ENCODE data around the gene VDAC2.
"Not testable (repeated sequence)": the region's sequence is repeated elsewhere in the genome, so short reads cannot be mapped to it uniquely, and the experiment has no call there.

Gene VDAC2, protein sequence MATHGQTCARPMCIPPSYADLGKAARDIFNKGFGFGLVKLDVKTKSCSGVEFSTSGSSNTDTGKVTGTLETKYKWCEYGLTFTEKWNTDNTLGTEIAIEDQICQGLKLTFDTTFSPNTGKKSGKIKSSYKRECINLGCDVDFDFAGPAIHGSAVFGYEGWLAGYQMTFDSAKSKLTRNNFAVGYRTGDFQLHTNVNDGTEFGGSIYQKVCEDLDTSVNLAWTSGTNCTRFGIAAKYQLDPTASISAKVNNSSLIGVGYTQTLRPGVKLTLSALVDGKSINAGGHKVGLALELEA

DNA sequence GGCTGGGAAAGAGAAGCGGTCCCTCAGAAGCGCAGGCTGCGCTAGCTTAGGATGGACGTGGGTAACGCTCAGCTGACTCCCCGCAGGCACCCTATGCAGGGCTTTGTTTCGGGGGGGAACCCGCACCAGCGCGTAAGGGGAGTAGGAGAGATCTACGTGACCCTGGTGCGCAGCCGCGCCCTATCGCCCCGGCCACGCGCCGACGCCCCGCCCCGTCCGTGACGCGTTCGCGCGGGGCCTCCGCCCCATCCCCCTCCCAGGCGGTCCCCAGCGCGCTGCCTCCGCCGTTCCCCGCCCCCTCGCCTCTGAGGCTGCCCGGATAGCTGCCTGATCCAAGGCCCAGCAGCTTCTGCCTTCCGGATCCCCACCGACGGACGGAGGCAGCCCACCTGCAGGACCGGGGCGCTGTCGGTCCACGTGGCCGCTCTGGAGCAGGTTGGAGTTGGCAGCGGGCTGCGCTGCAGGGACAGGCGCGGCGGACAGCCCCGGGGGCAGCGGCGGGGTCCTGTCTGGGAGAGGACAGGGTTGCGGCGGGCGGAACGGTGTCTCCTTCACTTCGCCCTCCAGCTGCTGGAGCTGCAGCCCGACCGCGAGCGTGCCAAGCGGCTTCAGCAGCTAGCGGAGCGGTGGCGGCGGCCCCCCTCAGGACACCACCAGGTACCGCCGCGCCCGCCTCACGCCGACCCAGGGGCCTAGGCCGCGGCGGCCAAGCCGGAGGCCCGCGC is at the start of gene VDAC2:
TSS of gene VDAC2 (plus strand) at position 515 of the 725 bp plus-strand sequence. CDS start 363 bp downstream, outside the sequence.
- peak; percentile 95 for DNase-seq

DNA sequence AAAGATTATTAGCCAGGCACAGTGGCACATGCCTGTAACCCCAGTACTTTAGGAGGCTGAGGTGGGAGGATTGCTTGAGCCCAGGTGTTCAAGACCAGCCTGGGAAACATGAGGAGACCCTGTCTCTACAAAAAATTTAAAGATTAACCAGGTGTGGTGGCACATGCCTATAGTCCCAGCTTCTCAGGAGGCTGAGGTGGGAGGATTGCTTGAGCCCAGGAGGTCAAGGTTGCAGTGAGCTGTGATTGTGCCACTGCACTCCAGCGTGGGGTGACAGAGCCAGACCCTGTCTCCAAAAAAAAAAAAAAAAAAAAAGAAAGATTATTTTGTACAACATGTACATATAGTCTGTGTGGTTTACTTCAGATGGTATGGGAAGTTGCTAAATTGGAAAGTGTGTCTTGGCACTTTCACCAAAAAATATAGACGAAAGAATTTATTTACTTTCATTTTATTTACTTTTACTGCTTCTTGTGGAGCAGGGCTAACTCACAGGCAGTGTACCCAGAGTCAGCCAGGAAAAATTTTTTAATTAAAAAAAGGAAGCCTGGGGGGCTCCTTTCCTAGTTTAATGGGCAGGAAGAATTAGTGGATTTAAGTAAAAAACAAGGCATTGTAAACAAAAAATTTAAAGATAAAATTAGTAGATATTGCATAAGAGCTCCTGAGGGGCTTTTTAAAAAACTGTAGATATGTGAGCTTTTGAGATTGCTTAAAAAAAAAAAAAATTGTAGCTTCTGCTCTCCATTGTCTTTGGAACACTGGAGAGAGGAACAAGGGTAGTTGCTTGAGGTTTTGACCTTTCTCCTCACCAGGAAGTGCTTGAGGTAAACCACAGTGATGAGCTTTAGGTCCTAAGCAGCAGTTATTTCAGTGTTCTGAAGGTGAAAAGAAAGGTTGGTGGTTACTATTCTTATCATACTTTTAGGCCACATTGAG is 44.6 kb upstream of the VDAC2 start:
- DNase-seq = peak; percentile 21

DNA sequence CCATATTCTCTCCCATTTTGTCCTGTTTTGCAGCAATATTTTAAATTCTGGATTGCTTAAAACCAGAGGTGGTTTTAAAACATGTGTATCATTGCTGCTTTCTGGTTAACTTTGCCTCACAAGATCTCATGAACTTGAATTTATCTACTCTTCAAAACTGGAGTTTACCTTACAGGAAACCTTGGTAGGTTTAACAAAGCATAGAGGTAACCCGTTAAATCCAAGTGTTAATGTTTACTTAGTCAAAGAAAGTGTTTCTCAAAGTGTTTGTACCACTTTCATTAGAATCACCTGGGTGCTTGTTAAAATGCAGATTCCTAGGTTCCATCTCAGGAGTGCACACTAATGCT is 44.0 kb upstream of the VDAC2 start:
- DNase-seq = no peak

DNA sequence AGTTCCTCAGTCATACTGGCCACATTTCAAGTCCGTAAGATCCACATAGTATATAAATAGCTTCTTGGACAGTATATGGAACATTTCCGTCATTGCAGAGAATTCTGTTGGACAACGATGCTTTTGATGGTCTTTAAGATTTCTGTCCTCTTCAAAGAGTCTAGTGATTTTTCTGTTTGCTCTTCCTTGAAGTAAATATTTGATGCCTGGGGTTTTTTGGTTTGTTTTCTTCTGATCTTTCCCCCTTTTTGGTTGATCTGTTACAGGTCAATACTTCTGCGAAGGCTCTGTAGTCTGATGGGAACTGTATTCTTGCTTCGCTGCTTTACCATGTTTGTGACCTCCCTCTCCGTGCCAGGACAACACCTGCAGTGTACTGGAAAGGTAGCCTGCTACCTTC is 42.3 kb upstream of the VDAC2 start:
- DNase-seq = no peak

DNA sequence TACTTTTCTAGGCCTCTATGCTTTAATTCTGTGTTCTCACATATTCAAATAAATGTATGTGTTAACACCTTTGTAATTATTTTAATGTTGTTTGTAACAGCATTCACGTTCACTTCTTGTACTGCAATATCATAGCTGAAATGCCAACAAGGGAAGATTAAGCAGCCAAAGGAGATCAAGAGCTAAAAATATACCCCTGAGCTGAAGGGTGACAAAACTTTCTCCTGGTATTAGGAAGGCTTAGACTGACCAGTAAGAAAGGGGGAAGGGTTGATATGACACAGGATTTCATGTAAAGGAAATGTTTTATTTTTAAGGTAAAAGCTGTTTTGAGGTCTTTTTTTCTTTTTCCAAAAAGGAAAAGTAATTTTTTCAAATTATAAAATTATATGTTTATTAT is 40.4 kb upstream of the VDAC2 start:
- no peak for DNase-seq

DNA sequence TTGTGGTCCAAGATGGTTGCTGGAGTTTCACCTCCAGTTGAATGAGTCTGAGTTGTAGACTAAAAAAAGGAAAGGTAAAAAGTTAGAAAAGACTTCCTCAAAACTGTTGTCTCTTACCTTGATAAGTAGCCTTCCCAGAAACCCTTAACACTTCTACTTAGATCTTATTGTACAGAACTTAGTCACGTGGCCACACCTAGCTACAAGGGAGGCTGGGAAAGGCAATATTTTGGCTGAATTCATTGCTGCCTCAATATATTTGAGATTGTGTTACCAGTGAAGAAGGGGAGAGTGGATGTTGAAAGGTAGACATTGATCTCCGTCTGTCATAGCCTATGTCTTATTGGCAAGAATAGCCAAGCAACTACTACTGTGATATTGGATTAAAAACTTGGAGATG is 35.5 kb upstream of the VDAC2 start:
- no peak for DNase-seq

DNA sequence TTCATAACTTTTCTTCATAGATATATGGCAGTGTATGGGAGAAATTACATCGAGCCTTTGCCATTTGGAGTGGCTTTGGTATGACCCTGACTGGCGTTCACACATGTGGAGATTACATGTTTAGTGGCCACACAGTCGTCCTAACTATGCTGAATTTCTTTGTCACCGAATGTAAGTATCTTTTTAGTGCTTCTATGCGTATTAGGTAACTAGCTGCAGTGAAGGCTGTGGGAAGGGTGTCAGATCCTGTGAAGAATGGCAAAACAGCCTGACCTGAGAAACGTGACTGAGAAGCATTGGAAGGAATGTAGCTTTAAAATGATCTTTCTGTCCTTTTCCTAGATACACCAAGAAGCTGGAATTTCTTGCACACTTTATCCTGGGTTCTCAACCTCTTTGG is 34.5 kb upstream of the VDAC2 start:
- DNase-seq = no peak

DNA sequence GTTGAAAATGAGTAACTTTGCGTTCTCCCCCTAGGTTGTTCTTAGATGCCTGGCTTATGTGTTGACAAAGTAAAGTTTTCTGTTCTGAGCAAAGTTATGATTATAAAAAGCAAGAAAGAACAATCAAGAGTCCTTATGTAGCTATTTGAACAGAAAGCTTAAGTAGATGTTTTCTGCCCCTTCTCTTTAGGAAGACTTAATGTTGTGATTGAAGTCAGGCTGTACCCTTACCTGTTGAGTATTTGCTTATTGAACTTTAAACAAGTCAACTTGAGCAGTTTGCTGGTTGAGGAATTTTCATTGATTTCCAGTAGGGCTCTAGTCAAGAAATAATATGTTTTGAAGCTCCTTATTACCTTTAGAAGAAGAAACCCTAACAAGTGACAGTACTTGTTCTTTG is 33.9 kb upstream of the VDAC2 start:
- no peak for DNase-seq

DNA sequence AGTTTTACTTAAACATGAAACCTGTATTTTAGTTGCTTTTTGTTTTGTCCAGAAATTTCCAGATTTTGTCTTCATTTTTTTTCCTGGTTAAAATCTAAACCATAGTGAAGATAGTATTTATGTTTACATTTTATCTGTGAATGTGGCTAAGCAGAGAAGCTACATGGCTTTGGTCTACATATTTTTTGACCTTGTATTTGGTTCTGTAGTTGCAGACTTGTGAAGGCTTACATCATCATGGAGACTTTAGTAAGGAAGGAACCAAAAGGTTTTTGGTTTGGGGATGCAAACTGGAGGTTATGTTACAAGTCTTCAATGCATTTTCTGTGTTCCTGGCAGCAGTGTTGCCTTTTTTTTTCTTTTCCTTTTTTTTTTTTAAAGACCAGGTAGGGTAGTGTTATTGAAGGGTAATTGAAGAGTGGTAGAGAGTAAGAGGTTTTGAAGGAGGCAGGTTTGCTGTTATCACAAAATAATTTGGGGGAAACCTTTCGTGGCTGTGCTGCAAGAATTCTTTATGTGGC is 30.9 kb upstream of the VDAC2 start:
- DNase-seq = no peak

DNA sequence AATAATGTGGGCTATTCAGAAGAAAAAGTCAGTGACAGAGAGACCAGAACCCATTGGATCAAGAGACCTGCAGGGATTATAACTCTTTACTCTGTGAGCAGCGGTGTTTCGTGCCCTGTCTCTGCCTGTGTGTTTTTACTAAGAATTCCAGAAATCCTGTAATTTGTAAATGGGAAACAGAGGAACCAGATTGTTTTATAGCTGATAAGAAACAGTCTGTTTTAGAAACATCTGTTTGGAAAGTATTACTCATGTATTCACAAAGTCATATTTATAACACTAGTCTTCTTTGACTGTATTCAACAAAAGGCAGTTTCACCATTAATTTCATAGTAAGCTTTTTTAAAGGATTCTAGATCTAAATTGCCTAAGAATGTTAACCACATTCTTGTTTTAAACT is 30.0 kb upstream of the VDAC2 start:
- no peak for DNase-seq

DNA sequence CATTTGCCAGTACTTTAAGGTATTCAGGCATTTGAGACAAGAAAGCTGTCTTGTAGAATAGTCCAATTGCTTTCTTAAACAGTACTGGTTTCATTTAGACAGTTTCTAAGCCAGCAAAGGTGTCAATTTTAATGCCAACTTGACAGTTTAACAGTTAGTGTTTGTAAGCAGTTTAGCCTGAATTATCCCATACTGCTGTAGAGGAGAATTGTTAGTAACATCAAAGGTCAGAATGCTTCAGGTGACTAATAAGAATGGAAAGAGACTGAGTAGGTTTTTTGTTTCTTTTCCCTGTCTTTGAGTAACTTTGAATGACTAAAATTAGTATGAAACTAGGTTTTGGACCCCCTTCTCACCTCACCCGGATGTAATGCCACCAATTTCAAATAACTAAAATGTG is 29.5 kb upstream of the VDAC2 start:
- DNase-seq = no peak

DNA sequence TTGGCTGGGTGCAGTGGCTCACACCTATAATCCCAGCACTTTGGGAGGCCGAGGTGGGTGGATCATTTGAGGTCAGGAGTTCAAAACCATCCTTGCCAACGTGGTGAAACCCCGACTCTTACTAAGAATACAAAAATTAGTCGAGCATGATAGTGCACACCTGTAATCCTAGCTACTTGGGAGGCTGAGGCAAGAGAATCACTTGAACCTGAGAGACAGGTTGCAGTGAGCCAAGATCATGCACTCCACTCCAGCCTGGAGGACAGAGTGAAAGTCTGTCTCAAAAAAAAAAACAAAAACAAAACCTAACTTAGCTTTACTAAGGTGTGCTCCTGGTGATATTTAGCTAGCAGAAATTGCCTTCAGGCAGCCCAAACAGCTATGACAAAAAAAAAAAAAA is 24.3 kb upstream of the VDAC2 start:
- DNase-seq = no peak

DNA sequence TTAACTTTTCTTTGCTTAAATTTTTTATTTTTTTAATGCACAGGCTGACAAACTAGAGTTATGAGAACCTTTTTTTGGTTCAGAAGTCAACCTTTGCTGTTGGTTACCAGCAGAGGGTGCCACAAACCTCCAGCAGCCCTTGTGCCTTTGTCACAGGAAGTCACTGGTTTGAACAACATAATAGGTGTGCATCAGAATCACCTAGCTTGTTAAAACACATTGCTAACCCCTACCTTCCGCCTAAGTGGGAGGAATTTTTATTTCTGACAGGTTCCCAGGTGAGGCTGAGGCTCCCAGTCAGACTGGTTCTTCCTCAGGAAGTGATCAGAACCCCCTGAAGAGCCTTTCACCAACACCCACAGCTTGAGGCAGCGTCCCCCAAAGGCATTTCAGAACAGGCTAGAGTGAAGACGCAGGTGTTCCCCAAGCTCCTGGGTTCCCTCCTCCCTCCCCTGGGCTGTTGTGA is 22.6 kb upstream of the VDAC2 start:
- DNase-seq = peak; percentile 76

DNA sequence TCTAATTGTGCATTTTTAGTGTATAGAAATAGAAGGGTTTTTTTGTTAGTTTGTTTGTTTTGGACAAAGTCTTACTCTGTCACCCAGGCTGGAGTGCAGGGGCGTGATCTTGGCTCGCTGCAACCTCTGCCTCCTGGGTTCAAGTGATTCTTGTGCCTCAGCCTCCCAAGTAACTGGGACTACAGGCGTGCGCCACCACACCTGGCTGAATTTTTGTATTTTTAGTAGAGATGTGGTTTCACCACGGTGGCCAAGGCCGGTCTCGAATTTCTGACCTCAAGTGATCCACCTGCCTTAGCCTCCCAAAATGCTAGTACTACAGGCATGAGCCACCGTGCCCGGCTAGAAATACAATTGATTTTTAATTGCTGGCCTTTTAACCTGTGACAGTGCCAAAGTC is 22.1 kb upstream of the VDAC2 start:
- DNase-seq = not testable (repeated sequence)

DNA sequence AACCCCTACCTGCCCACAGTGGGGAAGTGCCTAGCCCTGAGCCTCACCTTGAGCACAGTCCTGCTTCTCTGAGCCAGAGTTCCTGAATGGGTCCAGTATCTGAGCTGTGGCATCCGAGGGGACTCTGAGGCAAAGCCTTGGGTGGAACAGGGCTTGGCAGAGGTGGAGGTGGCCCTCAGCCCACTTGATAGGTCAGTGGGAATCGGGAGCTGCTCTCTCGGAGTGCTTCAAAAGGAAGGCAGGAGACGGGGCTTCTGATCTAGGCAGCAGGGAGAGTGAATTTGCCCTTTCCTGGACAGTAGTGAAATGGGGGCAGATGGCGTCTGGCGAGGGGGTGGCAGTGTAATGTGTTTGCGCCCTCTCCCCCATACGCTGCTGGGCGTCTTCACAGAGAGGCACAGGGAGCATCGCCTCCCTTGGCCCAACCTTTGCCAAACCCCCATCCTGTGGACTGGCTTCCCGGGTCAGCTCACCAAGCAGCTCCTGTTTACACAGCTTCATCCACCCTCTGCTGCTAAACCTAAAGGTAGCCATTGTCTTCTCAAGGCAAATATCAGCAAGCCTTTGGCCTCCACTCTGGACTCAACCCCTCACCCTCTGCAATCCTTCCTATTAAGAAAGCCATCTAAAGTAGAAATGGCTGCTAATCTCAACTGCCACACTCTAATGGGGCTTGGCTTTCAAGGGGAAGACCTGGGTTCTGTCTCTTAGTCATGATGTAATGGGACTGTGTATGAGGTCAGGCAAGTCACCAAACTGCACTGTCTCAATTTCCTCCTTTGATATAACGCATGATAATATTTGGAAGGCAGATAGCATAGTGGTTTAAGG is 21.1 kb upstream of the VDAC2 start:
- DNase-seq = no peak

DNA sequence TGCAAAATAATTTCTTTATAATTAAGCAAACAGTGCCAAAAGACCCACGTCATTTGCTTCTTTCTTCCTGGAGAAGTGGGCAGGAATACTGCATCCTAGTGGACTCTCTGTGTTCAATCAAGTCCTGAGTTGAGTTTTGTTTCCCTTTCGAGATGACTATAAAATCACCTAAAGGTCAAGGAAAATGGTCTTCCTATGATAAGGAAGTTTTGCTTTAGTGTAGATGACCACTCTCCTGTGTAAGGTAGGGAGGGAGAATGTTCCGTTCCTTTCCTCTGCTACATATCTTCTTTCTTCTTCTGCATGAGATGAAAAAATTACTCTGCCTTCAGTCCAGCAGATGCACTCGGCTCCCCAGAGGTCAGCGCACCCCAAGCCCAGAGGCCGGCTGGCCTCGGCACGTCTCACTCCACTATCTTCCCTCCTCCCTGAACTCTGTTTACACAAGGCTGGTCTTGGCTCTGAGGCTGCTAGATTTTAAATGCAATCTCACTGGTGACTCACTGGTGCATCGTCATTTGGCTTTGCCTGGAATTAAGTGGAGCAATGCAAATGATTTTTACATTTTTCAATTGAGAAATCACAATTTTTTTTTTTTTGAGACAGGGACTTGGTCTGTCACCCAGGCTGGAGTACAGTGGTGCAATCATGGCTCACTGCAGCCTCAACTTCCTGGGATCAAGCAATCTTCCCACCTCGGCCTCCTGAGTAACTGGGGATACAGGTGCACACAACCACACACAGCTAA is 18.6 kb upstream of the VDAC2 start:
- no peak for DNase-seq

DNA sequence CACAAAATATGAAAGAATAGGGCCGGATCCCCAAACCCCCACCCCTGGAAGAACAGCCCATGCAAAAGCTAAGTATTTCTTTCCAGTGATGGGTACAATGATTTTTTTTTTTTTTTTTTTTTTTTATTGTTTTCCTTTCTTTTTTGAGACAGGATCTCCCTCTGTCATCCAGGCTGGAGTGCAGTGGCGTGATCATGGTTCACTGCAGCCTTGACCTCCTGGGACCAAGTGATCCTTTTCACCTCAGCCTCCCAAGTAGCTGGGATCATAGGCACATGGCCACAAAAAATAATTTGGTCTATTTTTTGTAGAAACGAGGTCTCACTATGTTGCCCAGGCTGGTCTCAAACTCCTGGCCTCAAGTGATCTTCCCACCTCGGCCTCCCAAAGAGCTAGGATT is 16.0 kb upstream of the VDAC2 start:
- not testable (repeated sequence) for DNase-seq

DNA sequence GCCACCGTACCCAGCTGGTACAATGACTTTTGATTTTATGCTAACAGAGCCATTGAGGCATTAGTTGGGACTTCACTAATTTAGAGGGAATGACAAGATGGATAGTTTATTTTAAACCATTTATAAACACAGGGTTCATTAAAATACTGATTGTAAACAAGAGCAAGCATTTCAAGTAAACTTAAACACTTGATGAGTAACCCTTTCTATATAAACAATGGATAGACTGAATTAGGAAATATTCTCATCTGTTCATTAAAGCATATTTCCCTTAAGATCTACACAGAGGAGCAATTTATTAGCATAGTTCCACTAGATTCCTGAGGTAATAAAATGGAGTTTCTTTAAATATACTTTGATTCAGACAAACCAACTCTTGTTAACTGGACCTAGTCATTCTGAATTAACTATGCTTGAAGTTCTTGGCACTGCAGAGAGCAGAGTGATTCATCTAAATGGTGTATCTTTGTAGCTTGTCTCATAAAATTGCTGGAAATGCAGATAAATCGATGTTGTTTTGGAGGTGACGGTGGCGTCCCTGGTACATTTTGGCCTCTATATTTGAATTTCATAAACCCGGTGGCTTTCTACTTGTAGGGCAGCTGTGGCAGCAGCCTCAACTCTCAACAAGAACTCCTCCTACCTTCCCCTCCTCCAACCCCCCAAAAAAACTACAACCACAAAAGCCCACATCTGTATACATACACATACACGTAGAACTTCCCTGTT is 15.4 kb upstream of the VDAC2 start:
- no peak for DNase-seq

DNA sequence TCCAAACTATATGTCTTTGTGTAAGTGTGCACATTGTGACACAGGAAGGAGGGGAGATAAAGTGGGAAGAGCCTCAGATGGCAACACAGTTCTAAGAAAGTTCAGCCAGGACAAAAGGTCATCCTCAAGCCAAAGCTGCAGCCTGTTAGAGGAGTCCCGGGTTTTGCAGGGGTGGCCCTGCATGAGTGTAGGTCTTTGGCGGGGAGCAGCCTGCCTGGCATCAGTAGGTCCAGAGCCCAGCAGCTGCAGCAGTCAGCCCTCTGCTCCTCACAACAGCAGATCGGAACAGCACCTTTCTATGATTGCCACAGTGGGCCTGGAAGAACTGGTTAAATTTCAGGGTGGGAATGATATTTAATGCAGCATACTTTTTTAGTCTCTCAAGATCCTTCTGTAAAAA is 13.5 kb upstream of the VDAC2 start:
- no peak for DNase-seq

DNA sequence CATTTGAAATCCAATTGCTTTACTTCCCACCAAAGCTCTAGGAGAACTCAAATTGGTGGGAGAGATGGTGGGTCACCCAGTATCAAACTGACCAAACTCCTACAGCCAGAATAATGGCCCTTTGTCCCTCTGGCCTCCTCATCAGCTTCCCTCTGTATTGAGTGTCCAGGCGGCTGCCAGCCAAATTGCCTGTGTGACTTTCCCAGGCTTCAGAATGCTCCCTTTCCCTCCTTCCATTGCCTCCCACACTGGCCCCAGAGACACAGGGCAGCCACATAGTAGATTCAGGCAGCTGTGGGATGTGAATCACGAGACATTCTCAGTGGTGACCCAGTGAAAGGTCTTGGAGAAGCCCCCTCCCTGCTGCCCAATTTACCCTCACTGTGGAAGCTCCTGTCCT is 12.7 kb upstream of the VDAC2 start:
- DNase-seq = no peak

DNA sequence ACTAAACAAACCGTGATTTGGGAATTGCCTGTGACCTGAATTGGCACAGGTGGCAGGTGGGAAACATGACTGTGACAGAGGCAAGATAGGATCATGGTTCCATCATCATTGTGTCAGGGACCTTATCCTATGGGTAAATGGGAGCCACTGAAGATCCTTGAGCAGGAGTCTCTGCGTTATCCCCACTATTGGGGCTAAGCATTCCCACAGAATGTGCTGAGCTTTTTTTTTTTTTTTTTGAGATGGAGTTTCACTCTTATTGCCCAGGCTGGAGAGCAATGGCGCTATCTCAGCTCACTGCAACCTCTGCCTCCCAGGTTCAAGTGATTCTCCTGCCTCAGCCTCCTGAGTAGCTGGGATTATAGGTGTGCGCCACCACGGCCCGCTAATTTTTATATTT is 10.6 kb upstream of the VDAC2 start:
- not testable (repeated sequence) for DNase-seq
